Natural killer cell (primary cell): ENCODE data around the gene IGF1. TPM values are rescaled to one million over a fixed set of nuclear protein-coding genes. Genes with fewer than 3 reads are reported as not detected.

Experiments
- ATAC-seq, 3 donors: fragments of 150-1000 bp in 2 of 3; fragments of 200-7000 bp in 1 of 3; cut with Tn5 transposase; 1 replicate in 1 of 3; 2 replicates in 2 of 3; pipeline ENCODE4 v1.10.0; 2021; ENCODE audit warnings: mild to moderate bottlenecking in 2 of 3, moderate library complexity in 2 of 3
- DNase-seq, 2 donors: peaks; one replicate each; pipeline versions ENCODE4 v3.0.0 to v3.0.0-alpha.2; 2013 to 2021; ENCODE audit warnings: mixed read lengths in 1 of 2
- H3K27ac ChIP-seq: one replicate; pipeline ENCODE4 v1.5.1; 2013; ENCODE audit warnings: mild to moderate bottlenecking, low read length
- H3K27me3 ChIP-seq: one replicate; pipeline ENCODE4 v1.6.1; 2013; ENCODE audit warnings: low read length; ENCODE audit not compliant: control insufficient read depth, insufficient read depth
- H3K36me3 ChIP-seq: one replicate; pipeline ENCODE4 v1.6.1; 2013; ENCODE audit warnings: low read length; ENCODE audit not compliant: control insufficient read depth, insufficient read depth
- H3K4me1 ChIP-seq: one replicate; pipeline ENCODE4 v1.6.1; 2013; ENCODE audit warnings: low read length; ENCODE audit not compliant: control insufficient read depth, insufficient read depth
- H3K4me3 ChIP-seq: one replicate; pipeline ENCODE4 v1.5.1; 2013; ENCODE audit warnings: low read length
- H3K9me3 ChIP-seq: one replicate; pipeline ENCODE4 v1.6.1; 2013; ENCODE audit warnings: low read length; ENCODE audit not compliant: control insufficient read depth, insufficient read depth
- H3K27ac Mint-ChIP-seq, 2 donors: one replicate each; pipeline ENCODE4 v1.8.0; 2022; ENCODE audit warnings: mild to moderate bottlenecking in 2 of 2, mixed read lengths in 2 of 2, moderate library complexity in 1 of 2
- H3K27me3 Mint-ChIP-seq, 2 donors: one replicate each; pipeline ENCODE4 v1.8.0; 2022; ENCODE audit warnings: low read depth in 2 of 2, mixed read lengths in 2 of 2
- H3K36me3 Mint-ChIP-seq: one replicate; pipeline ENCODE4 v1.8.0; 2022; ENCODE audit warnings: mixed read lengths
- H3K4me1 Mint-ChIP-seq, 2 donors: one replicate each; pipeline ENCODE4 v1.8.0; 2022; ENCODE audit warnings: mixed read lengths in 2 of 2
- H3K4me3 Mint-ChIP-seq: one replicate; pipeline ENCODE4 v1.8.0; 2022; ENCODE audit warnings: mild to moderate bottlenecking, moderate library complexity, mixed read lengths
- H3K9me3 Mint-ChIP-seq, 2 donors: one replicate each; pipeline ENCODE4 v1.8.0; 2022; ENCODE audit warnings: mixed read lengths in 2 of 2
- WGBS: methylation state at CpG from one replicate; pipeline ENCODE4 v1.1.7; 2013; ENCODE audit warnings: missing lambda C conversion rate; ENCODE audit not compliant: insufficient coverage; 5-methylcytosine and 5-hydroxymethylcytosine counted together
- intact Hi-C: fragments of 100-400 bp; cut with micrococcal nuclease; formaldehyde crosslinking; loops from one replicate; pipeline ENCODE4 v1.14.2; 2022
- total RNA-seq, 4 donors: library from RNA; stranded (reverse); fragments of 120-200 nt in 1 of 4; gene quantifications; one replicate each; pipeline versions ENCODE4 v1.2.3 to v1.2.4, GENCODE V29; 2013 to 2022
- TF ChIP-seq, protein P1 (sequence below): fragments of 200-600 bp; IDR thresholded peaks from one replicate; pipeline ENCODE4 v1.8.0; 2022; ENCODE audit warnings: antibody characterized with exemption

The IGF1 gene
- total RNA-seq, 3 donors from 2014 or later (not counting 1 experiment from before 2014, with no cell fraction given): 0.48 TPM; not detected in 2

DNA sequence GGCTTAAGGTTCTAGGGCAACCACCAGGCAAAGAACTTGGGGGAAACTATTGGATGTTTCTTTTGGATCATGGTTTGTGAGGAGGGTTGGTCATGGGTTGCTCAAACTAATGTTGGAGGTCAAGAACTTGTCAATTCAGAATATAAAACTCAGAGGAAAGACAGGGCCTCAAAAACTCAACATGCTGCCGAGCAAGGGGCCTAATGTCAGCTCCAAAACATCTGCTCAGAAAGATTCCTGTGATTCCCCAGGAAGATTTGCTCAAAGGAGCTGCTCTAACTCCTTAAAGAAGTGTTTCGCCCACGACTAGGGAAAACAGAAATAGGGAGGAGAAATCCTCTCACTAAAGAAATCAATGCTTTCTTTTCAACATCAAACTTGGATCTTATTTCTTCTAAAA lies 3.7 kb upstream of the IGF1 start:
- TF ChIP-seq, protein P1, sequence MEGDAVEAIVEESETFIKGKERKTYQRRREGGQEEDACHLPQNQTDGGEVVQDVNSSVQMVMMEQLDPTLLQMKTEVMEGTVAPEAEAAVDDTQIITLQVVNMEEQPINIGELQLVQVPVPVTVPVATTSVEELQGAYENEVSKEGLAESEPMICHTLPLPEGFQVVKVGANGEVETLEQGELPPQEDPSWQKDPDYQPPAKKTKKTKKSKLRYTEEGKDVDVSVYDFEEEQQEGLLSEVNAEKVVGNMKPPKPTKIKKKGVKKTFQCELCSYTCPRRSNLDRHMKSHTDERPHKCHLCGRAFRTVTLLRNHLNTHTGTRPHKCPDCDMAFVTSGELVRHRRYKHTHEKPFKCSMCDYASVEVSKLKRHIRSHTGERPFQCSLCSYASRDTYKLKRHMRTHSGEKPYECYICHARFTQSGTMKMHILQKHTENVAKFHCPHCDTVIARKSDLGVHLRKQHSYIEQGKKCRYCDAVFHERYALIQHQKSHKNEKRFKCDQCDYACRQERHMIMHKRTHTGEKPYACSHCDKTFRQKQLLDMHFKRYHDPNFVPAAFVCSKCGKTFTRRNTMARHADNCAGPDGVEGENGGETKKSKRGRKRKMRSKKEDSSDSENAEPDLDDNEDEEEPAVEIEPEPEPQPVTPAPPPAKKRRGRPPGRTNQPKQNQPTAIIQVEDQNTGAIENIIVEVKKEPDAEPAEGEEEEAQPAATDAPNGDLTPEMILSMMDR: no peak
- ATAC-seq: no peak
- Mint-ChIP-seq H3K27ac (peak overlapping the region in 1 of 2 donors; percentile 56), H3K4me3 (peak overlapping the region; percentile 67), H3K27me3 (peaks cover 10 to 12% of the 10 kb centered on the region in 2 donors), H3K36me3 (no peaks in the 10 kb centered on the region), H3K9me3 (no peaks in the 10 kb centered on the region), H3K4me1 (peaks cover 11 to 13% of the 10 kb centered on the region in 2 donors)
- DNase-seq: no peak
- H3K9me3 ChIP-seq: no peaks in the 10 kb centered on the region
- H3K4me3 ChIP-seq: no peak overlapping the region
- peaks cover 5% of the 10 kb centered on the region for H3K27me3 ChIP-seq
- intact Hi-C loops: loop anchor here (1.0 to 10.0 kb wide), 2 partner anchors 539 to 567 kb away; no protein-coding TSS in a partner anchor
- no peak overlapping the region for H3K27ac ChIP-seq
- WGBS: 78% methylated on average over 1 of the region's 3 CpGs
- H3K36me3 ChIP-seq: no peaks in the 10 kb centered on the region
- H3K4me1 ChIP-seq: peaks cover 6% of the 10 kb centered on the region

DNA sequence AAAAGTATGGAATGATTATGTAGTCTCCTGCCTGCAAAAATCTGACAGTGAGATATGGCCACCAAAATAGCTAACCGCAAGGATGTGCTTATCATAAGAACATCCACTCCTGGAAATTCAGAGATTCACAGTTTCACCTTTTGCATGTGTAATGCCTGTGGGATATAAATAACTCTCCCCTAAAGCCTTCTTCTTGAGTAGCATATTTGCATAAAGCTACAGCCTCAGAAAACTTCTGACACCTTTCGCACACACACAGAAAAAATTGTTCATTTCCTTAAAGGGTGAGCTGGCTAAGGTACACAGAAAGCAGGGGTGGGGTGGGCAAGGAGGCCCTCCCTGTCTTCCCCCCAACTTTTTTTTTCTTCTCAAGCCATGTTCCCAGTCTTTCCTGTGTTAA lies 3.1 kb upstream of the IGF1 start:
- intact Hi-C loops: loop anchor here (10.0 kb wide), 1 partner anchor 539 kb away; no protein-coding TSS in a partner anchor
- no CpG with 5 or more reads among the region's 2 CpGs for WGBS
- Histone ChIP-seq H3K27me3 (peaks cover 5% of the 10 kb centered on the region), H3K9me3 (no peaks in the 10 kb centered on the region), H3K4me3 (no peak overlapping the region), H3K27ac (no peak overlapping the region), H3K4me1 (peaks cover 11% of the 10 kb centered on the region), H3K36me3 (no peaks in the 10 kb centered on the region)
- no peak for ATAC-seq
- TF ChIP-seq, protein P1: no peak
- H3K4me1 Mint-ChIP-seq: peaks cover 11 to 13% of the 10 kb centered on the region in 2 donors
- peaks cover 10 to 12% of the 10 kb centered on the region in 2 donors for H3K27me3 Mint-ChIP-seq
- no peak for DNase-seq
- H3K27ac Mint-ChIP-seq: no peak overlapping the region
- no peaks in the 10 kb centered on the region for H3K9me3 Mint-ChIP-seq
- no peaks in the 10 kb centered on the region for H3K36me3 Mint-ChIP-seq
- H3K4me3 Mint-ChIP-seq: no peak overlapping the region

DNA sequence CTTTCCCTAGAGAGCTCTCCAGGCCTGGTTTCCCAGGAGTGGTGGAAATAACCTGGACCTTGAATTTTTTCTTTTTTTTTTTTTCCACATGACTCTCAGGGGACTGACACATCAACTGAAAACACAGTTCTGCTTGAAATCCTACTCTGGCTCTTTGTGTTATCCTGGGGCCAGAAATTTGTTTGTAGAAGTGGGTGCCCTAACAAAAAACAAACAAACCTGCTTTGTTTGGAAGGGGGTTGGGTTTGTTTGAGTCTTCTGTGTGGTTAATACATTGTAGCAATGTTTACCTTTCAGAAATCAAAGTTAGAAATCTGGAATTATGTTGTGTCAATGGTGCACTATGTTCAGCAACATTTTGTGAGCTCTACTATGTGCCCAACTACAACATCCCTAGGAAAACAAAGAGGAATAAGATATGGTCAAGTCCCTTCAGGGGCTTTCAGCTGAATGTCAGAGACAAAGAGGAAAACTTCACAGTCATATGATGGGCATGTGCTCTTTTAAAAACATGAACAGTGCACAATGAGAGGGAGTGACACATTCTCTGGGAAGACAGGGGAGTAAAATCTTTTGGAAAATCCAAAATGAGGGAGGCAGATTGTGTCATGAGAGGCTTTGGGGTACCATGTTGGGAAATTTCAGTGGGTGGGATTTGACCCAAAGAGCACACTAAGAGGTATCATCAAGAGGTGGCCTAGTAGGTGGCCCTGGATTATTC lies 1.5 kb upstream of the IGF1 start:
- Histone ChIP-seq H3K4me3 (no peak overlapping the region), H3K27me3 (peaks cover 7% of the 10 kb centered on the region), H3K27ac (no peak overlapping the region), H3K9me3 (no peaks in the 10 kb centered on the region), H3K36me3 (no peaks in the 10 kb centered on the region), H3K4me1 (peaks cover 13% of the 10 kb centered on the region)
- Mint-ChIP-seq H3K9me3 (no peaks in the 10 kb centered on the region), H3K27me3 (peaks cover 12 to 20% of the 10 kb centered on the region in 2 donors), H3K4me1 (peaks cover 11 to 13% of the 10 kb centered on the region in 2 donors), H3K36me3 (no peaks in the 10 kb centered on the region), H3K27ac (no peak overlapping the region), H3K4me3 (no peak overlapping the region)
- intact Hi-C loops: loop anchor here (10.0 kb wide), 1 partner anchor 537 kb away; no protein-coding TSS in a partner anchor
- DNase-seq (no peak), ATAC-seq (no peak)
- TF ChIP-seq, protein P1: no peak
